ENCODE measurements around the gene IL17REL.

DNA sequence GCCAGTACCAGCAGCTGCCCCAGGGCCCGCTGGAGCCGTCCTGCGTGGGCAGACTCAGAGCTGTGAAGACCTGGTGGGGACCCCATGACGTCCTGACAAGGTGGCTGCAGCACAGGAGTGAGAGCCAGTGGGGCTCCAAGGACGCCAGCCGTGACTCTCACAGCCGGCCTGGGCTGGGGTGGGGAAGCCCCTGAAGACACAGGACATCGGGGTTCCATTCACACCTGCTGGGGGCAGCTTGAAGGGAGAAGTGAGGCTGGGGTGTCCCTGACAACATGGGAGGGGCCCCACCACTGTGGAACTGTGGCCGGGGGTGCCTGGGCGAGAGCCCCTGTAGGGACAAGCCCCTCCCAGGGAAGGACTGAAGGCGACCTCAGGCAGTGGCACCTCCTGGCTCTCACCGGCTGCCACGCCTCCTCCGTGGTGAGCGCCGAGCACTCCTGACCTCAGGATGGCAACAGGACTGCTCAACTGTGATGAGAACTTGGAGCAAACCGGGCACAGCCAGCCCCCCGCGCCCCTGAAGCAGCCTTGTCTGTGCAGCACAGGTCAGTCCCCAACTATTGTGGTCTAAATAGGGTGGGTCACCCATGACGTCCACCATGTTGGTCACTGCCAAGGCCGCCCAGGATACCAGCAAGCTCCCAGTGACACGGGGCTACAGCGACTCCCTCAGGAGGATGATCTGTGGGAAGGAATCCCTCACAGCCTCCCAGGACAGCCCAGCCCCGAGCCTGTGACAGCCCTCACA is 22.7 kb upstream of the IL17REL start:
- TF ChIP-seq, protein P1, sequence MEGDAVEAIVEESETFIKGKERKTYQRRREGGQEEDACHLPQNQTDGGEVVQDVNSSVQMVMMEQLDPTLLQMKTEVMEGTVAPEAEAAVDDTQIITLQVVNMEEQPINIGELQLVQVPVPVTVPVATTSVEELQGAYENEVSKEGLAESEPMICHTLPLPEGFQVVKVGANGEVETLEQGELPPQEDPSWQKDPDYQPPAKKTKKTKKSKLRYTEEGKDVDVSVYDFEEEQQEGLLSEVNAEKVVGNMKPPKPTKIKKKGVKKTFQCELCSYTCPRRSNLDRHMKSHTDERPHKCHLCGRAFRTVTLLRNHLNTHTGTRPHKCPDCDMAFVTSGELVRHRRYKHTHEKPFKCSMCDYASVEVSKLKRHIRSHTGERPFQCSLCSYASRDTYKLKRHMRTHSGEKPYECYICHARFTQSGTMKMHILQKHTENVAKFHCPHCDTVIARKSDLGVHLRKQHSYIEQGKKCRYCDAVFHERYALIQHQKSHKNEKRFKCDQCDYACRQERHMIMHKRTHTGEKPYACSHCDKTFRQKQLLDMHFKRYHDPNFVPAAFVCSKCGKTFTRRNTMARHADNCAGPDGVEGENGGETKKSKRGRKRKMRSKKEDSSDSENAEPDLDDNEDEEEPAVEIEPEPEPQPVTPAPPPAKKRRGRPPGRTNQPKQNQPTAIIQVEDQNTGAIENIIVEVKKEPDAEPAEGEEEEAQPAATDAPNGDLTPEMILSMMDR (conservative IDR thresholded peaks at IDR 0.05; ENCODE audit: low read length) = no peak
- no peak for TF ChIP-seq EZH2phosphoT487 (IDR thresholded peaks at IDR 0.05; ENCODE audit: borderline replicate concordance)
